Measurements from ENCODE around the gene GPNMB.
"Not testable (repeated sequence)": the region's sequence is repeated elsewhere in the genome, so short reads cannot be mapped to it uniquely, and the experiment has no call there.

The GPNMB gene

GRCh38 chr7:23246555-23246954, at the start of gene GPNMB:
TSS of gene GPNMB (plus strand) at chr7:23246775. CDS start at chr7:23246858, 83 bp downstream.
- DNase-seq (ENCODE audit: low spot score in 2 of 2) (no peak), ATAC-seq (ENCODE audit: low read depth) (no peak)
- Mint-ChIP-seq H3K4me1 (peaks cover 5% of the 10 kb centered on the region), H3K27me3 (peaks cover 24% of the 10 kb centered on the region), H3K4me3 (peak within 1 kb of the TSS; percentile 22), H3K9me3 (no peaks in the 10 kb centered on the region), H3K36me3 (peaks cover 2% of the 10 kb centered on the region), H3K27ac (no peak within 1 kb of the TSS)

DNA sequence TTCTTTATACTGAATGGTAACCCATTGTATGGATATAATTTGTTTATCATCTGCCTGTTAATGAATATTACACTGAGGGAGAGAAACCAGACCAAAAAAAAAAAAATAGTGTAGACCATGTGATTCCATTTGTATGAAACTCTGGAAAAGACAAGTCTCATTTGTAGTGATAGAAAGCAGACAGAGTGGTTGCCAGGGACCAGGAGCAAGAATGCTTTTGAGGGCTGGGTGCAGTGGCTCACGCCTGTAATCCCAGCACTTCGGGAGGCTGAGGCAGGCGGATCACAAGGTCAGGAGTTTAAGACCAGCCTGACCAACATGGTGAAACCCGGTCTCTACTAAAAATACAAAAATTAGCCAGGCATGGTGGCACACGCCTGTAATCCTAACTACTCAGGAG, 48.8 kb upstream of the GPNMB start:
- H3K27ac Mint-ChIP-seq; DNase-seq (ENCODE audit: low spot score in 2 of 2); H3K27me3 Mint-ChIP-seq; H3K4me1 Mint-ChIP-seq; H3K4me3 Mint-ChIP-seq; ATAC-seq (ENCODE audit: low read depth); H3K9me3 Mint-ChIP-seq: not testable (repeated sequence)
- peaks cover 26% of the 10 kb centered on the region for H3K36me3 Mint-ChIP-seq

DNA sequence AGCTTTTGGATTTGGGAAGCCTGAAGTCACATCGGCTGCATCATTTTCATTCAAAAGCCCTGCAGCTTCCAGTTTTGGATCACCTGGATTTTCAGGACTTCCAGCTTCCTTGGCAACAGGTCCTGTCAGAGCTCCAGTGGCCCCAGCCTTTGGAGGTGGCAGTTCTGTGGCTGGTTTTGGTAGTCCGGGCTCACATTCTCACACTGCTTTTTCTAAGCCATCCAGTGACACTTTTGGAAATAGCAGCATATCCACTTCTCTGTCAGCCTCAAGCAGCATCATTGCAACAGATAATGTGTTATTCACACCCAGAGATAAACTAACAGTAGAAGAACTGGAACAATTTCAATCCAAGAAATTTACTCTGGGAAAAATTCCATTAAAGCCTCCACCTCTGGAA, 46.2 kb upstream of the GPNMB start:
- Mint-ChIP-seq H3K27ac (no peak overlapping the region), H3K4me3 (no peak overlapping the region), H3K9me3 (no peaks in the 10 kb centered on the region), H3K27me3 (no peaks in the 10 kb centered on the region), H3K4me1 (no peaks in the 10 kb centered on the region), H3K36me3 (peaks cover 31% of the 10 kb centered on the region)
- no peak for ATAC-seq (ENCODE audit: low read depth)
- DNase-seq (ENCODE audit: low spot score in 2 of 2): no peak

- ATAC-seq (ENCODE audit: low read depth) (no peak), DNase-seq (ENCODE audit: low spot score in 2 of 2) (no peak)
- Mint-ChIP-seq H3K4me1 (peaks cover 3% of the 10 kb centered on the region), H3K27me3 (peaks cover 2% of the 10 kb centered on the region), H3K9me3 (no peaks in the 10 kb centered on the region), H3K27ac (no peak overlapping the region), H3K36me3 (peaks cover 17% of the 10 kb centered on the region), H3K4me3 (no peak overlapping the region)
These were observed 42.3 kb upstream of the GPNMB start for GRCh38 chr7:23204241-23204640.

GRCh38 chr7:23205577-23205908, 41.0 kb upstream of the GPNMB start:
- H3K4me1 Mint-ChIP-seq: peaks cover 3% of the 10 kb centered on the region
- peaks cover 10% of the 10 kb centered on the region for H3K36me3 Mint-ChIP-seq
- no peaks in the 10 kb centered on the region for H3K9me3 Mint-ChIP-seq
- peaks cover 2% of the 10 kb centered on the region for H3K27me3 Mint-ChIP-seq
- H3K27ac Mint-ChIP-seq: no peak overlapping the region
- DNase-seq (ENCODE audit: low spot score in 2 of 2) (no peak), ATAC-seq (ENCODE audit: low read depth) (no peak)
- no peak overlapping the region for H3K4me3 Mint-ChIP-seq

DNA sequence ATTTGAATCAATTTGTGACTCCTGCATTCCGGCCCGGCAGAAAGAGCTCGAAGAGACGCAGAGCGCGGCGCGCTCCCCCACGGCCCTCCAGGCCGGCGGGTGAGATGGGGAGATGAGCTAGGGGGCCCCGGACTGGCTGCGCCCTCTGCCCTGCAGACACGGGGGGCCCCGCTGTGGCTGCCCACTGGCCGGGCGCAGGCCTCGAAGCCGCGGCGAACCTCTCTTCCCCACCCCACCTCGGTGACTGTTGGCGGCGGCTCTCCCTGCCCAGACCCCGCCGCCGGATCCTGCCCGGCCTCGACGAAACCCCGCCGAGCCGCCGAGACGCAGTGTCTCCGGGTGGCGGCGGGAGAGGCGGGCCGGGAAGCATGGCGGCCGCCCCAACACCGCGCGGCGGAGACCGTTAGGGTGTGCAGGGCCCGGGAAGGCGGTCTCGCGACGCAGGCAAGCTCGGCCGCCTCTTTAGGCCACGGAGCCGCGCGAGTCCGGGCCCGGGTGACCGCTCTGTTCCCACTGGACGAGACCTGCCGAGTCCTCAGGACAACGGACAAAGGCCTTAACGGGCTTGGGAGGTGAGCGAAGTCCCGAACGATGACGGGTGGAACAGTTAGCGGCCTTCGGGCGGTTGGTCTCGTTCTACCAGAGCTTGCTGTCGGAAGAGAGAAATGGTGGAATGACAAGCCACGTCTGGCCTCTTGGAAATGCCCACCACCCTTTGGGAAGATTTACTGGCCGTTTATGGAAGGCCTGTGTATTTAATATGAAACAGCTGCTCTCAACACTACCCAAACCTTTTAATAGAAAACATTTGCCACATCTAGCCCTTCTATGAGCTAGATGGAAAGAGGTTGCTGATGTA, 40.4 kb upstream of the GPNMB start:
- H3K27ac Mint-ChIP-seq: no peak overlapping the region
- no peak overlapping the region for H3K4me3 Mint-ChIP-seq
- no peaks in the 10 kb centered on the region for H3K9me3 Mint-ChIP-seq
- DNase-seq (ENCODE audit: low spot score in 2 of 2): no peak
- H3K4me1 Mint-ChIP-seq: peaks cover 3% of the 10 kb centered on the region
- peaks cover 9% of the 10 kb centered on the region for H3K36me3 Mint-ChIP-seq
- peak; percentile 48 for ATAC-seq (ENCODE audit: low read depth)
- peaks cover 5% of the 10 kb centered on the region for H3K27me3 Mint-ChIP-seq

DNA sequence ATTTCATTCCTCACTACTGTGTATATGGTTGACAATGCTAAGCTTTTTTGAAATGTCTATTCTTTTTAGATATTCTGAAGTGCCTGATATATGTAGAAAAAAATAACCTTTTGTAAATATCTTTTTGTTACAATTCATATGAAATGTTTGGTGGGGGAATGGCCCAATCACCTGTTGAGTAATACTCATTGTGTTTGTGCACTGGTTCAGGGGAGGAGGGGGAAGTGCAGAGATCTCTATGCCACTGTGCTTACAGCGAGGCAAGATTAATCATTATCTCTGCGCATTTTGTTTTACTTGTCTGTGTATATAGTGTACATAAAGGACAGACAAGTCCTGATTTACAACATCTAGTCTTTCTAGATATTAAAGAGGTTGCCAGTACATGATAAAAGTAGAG, 39.6 kb upstream of the GPNMB start:
- peaks cover 5% of the 10 kb centered on the region for H3K27me3 Mint-ChIP-seq
- no peak overlapping the region for H3K27ac Mint-ChIP-seq
- H3K36me3 Mint-ChIP-seq: peaks cover 8% of the 10 kb centered on the region
- no peak overlapping the region for H3K4me3 Mint-ChIP-seq
- ATAC-seq (ENCODE audit: low read depth) (no peak), DNase-seq (ENCODE audit: low spot score in 2 of 2) (no peak)
- H3K4me1 Mint-ChIP-seq: peaks cover 3% of the 10 kb centered on the region
- no peaks in the 10 kb centered on the region for H3K9me3 Mint-ChIP-seq

DNA sequence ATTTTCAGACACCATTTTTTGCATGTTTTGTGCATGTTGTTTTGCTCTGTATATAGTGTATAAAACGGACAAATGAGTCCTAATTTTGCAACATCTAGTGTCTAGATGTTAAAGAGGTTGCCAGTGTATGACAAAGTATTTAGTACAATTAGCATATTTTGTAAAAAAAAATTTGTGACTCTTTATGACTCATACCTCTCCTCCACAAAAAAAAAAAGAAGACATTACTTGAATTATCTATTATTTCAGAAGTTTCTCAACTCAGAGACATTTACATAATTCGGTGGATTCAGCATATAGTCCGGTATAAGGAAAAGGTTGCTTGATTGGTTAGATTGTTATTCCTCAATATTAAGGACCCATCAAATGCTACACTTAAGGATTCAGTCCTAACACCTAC, 38.7 kb upstream of the GPNMB start:
- H3K27me3 Mint-ChIP-seq: peaks cover 7% of the 10 kb centered on the region
- H3K36me3 Mint-ChIP-seq: peaks cover 8% of the 10 kb centered on the region
- peaks cover 3% of the 10 kb centered on the region for H3K4me1 Mint-ChIP-seq
- H3K27ac Mint-ChIP-seq: no peak overlapping the region
- ATAC-seq (ENCODE audit: low read depth) (no peak), DNase-seq (ENCODE audit: low spot score in 2 of 2) (no peak)
- no peaks in the 10 kb centered on the region for H3K9me3 Mint-ChIP-seq
- no peak overlapping the region for H3K4me3 Mint-ChIP-seq

GRCh38 chr7:23208316-23208715, 38.3 kb upstream of the GPNMB start:
- no peak overlapping the region for H3K27ac Mint-ChIP-seq
- H3K9me3 Mint-ChIP-seq: no peaks in the 10 kb centered on the region
- peaks cover 5% of the 10 kb centered on the region for H3K36me3 Mint-ChIP-seq
- H3K27me3 Mint-ChIP-seq: peaks cover 7% of the 10 kb centered on the region
- ATAC-seq (ENCODE audit: low read depth): no peak
- no peak overlapping the region for H3K4me3 Mint-ChIP-seq
- DNase-seq (ENCODE audit: low spot score in 2 of 2): no peak
- H3K4me1 Mint-ChIP-seq: peaks cover 3% of the 10 kb centered on the region

- Mint-ChIP-seq H3K9me3 (no peaks in the 10 kb centered on the region), H3K27me3 (peaks cover 12% of the 10 kb centered on the region), H3K36me3 (no peaks in the 10 kb centered on the region), H3K4me3 (no peak overlapping the region), H3K27ac (no peak overlapping the region), H3K4me1 (peaks cover 3% of the 10 kb centered on the region)
- no peak for ATAC-seq (ENCODE audit: low read depth)
- no peak for DNase-seq (ENCODE audit: low spot score in 2 of 2)
These were observed 36.1 kb upstream of the GPNMB start for GRCh38 chr7:23210506-23210905.

DNA sequence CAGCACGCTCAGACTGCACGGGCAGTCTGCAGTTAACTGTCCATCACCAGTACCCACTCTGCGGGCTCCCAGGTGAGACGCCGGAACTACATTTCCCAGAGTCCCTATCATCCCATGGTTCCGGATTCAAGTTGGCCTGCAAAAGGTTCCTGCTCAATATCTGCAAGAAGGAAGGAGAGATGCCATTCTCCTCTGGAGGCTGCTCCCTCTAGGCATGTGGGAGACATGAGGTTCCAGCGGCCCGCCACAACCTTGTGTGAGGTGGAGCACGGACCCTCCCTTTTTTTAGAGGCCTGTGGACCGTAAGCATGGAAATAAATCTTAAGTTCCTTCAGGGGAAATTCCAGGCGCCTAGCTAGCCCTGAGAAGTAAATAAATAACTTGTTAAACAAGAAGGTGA, 35.0 kb upstream of the GPNMB start:
- peaks cover 12% of the 10 kb centered on the region for H3K27me3 Mint-ChIP-seq
- ATAC-seq (ENCODE audit: low read depth) (no peak), DNase-seq (ENCODE audit: low spot score in 2 of 2) (no peak)
- no peak overlapping the region for H3K4me3 Mint-ChIP-seq
- no peaks in the 10 kb centered on the region for H3K9me3 Mint-ChIP-seq
- H3K27ac Mint-ChIP-seq: no peak overlapping the region
- no peaks in the 10 kb centered on the region for H3K36me3 Mint-ChIP-seq
- peaks cover 3% of the 10 kb centered on the region for H3K4me1 Mint-ChIP-seq

DNA sequence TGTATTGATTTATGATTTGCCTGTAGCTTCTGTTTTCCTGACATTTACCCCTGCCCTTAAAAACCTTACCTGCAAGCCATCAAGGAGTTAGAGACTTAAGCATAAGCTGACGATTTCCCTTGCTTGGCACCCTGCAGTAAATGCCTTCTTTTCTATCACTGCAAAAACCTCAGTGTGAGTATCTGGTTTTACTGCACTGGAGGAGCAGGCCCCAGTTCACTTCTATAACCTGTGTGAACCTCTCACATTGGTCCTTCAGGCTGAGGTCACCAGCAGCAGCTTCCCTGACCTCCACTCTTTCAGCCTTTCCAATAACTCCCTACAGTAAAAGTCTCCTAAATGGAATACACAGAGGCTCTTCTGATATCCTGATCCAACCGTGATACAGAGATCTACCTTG, 34.2 kb upstream of the GPNMB start:
- Mint-ChIP-seq H3K27me3 (peaks cover 12% of the 10 kb centered on the region), H3K27ac (no peak overlapping the region), H3K4me3 (no peak overlapping the region), H3K9me3 (no peaks in the 10 kb centered on the region), H3K36me3 (no peaks in the 10 kb centered on the region), H3K4me1 (peaks cover 3% of the 10 kb centered on the region)
- no peak for DNase-seq (ENCODE audit: low spot score in 2 of 2)
- ATAC-seq (ENCODE audit: low read depth): no peak

DNA sequence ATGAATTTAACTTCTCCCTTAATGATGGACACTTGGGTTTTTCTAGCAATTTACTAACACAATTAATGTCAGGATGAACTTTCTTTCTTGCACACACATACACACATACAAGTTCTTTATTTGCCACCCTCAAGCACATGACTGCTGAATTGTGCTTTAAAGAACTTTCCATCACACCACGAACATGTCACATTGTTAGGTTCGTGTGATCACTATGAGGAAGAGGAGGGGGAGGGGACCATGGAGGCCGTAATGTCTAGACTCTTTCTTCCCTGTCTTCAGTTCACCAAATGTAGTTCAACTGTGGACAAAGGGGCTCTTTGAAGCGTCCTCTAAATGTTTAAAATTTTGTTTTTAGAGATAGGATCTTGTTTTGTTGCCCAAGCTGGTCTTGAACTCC, 33.7 kb upstream of the GPNMB start:
- H3K36me3 Mint-ChIP-seq: no peaks in the 10 kb centered on the region
- peaks cover 3% of the 10 kb centered on the region for H3K4me1 Mint-ChIP-seq
- no peak overlapping the region for H3K4me3 Mint-ChIP-seq
- no peak for ATAC-seq (ENCODE audit: low read depth)
- H3K9me3 Mint-ChIP-seq: no peaks in the 10 kb centered on the region
- no peak for DNase-seq (ENCODE audit: low spot score in 2 of 2)
- H3K27ac Mint-ChIP-seq: no peak overlapping the region
- H3K27me3 Mint-ChIP-seq: peaks cover 14% of the 10 kb centered on the region

DNA sequence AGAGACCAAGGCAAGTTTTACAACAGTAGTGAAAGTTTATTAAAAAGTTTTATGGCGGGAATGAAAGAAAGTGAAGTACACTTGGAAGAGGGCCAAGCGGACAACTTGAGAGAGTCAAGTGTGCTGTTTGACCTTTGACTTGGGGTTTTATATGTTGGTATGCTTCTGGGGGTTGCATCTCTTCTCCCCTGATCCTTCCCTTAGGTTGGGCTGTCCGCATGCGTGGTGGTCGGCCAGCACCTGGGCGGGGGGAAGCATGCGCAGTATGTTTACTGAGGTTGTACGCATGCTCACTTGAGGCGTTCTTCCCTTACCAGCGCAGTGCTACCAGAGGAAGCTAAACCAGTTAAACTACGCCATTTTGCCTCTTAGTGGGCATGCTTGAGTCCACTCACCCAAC, 32.8 kb upstream of the GPNMB start:
- Mint-ChIP-seq H3K27ac (no peak overlapping the region), H3K27me3 (peaks cover 14% of the 10 kb centered on the region), H3K9me3 (no peaks in the 10 kb centered on the region), H3K4me3 (no peak overlapping the region), H3K4me1 (no peaks in the 10 kb centered on the region), H3K36me3 (no peaks in the 10 kb centered on the region)
- ATAC-seq (ENCODE audit: low read depth) (no peak), DNase-seq (ENCODE audit: low spot score in 2 of 2) (no peak)

DNA sequence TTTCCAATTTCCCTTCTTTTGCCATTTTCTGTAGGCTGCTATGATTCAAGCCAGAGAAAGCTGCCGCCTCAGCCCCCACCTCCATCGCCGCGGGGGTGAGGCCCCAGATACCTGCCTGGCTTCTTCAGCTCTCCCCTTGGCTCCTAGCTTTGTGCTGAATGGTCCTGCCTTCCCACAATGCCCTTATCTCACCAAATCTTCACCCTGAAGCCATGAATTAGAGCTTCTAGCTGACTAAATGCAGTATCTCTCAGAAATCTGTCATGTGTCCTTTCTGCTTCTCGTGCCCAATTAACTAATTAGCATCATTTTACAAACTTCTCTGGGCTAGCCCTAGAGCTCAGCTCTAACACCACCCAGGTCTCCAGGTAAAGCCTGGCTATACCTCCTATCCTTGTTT, 32.2 kb upstream of the GPNMB start:
- no peak for ATAC-seq (ENCODE audit: low read depth)
- Mint-ChIP-seq H3K27ac (no peak overlapping the region), H3K36me3 (no peaks in the 10 kb centered on the region), H3K9me3 (no peaks in the 10 kb centered on the region), H3K4me3 (no peak overlapping the region), H3K4me1 (no peaks in the 10 kb centered on the region), H3K27me3 (peaks cover 15% of the 10 kb centered on the region)
- DNase-seq (ENCODE audit: low spot score in 2 of 2): no peak
